IMR-90 (cell line): ENCODE measurements around the gene EFCAB8. TPM values are rescaled to one million over a fixed set of nuclear protein-coding genes. Genes with fewer than 3 reads are reported as not detected.

ENCODE experiments used
- ATAC-seq: fragments of 200-7000 bp; cut with Tn5 transposase; 2 replicates; pipeline ENCODE4 v1.9.1; 2020; ENCODE audit warnings: low read depth, mild to moderate bottlenecking, moderate library complexity
- BruUV-seq: library from RNA; stranded (reverse); fragments of 400-500 nt; replicated peaks from 2 replicates; lab custom pipeline; 2021; lab: Mats Ljungman, UMichigan
- CTCF ChIA-PET: fragments of 300-600 bp; formaldehyde crosslinking; extraction: SDS; loops from one replicate; lab custom pipeline; 2021; ENCODE audit warnings: antibody characterized with exemption; lab: Yijun Ruan, JAX
- POLR2A ChIA-PET: fragments of 300-600 bp; sonication (Branson Sonifier 250); formaldehyde crosslinking; loops from one replicate; lab custom pipeline; 2022; ENCODE audit warnings: antibody characterized with exemption; ENCODE audit not compliant: unreplicated experiment; lab: Charles Lee
- DNase-seq: peaks from one replicate; pipeline ENCODE4 v3.0.0; 2013
- H2AFZ ChIP-seq: replicated peaks from 2 replicates; pipeline ENCODE3; 2013; ENCODE audit warnings: low read length, mild to moderate bottlenecking; ENCODE audit not compliant: poor library complexity
- H2AK5ac ChIP-seq: 2 replicates; pipeline ENCODE4 v1.6.1; 2013; ENCODE audit warnings: low read depth, low read length, inconsistent platforms
- H2AK9ac ChIP-seq: replicated peaks from 2 replicates; pipeline ENCODE3; 2013; ENCODE audit warnings: mild to moderate bottlenecking, low read depth, low read length, moderate library complexity; ENCODE audit not compliant: poor library complexity
- H2BK120ac ChIP-seq: 2 replicates; pipeline ENCODE4 v1.6.1; 2013; ENCODE audit warnings: low read depth, low read length, inconsistent platforms
- H2BK15ac ChIP-seq: 3 replicates; pipeline ENCODE4 v1.6.1; 2013; ENCODE audit warnings: low read depth, low read length, inconsistent platforms
- H2BK20ac ChIP-seq: 2 replicates; pipeline ENCODE4 v1.6.1; 2013; ENCODE audit warnings: low read depth, mild to moderate bottlenecking, inconsistent platforms, low read length, moderate library complexity
- H2BK5ac ChIP-seq: 2 replicates; pipeline ENCODE4 v1.6.1; 2013; ENCODE audit warnings: mild to moderate bottlenecking, low read depth, low read length, inconsistent platforms; ENCODE audit not compliant: poor library complexity, severe bottlenecking
- H3K14ac ChIP-seq: replicated peaks from 2 replicates; pipeline ENCODE4 v1.6.1; 2013; ENCODE audit warnings: low read depth, low read length, inconsistent platforms
- H3K18ac ChIP-seq: 2 replicates; pipeline ENCODE4 v1.6.1; 2013; ENCODE audit warnings: low read depth, low read length, control low read depth
- H3K23ac ChIP-seq: 2 replicates; pipeline ENCODE4 v1.6.1; 2013; ENCODE audit warnings: low read depth, low read length, inconsistent platforms
- H3K27ac ChIP-seq: 2 replicates; pipeline ENCODE4 v1.5.1; 2013; ENCODE audit warnings: mild to moderate bottlenecking, control low read depth, low read length; ENCODE audit not compliant: insufficient read depth
- H3K27me3 ChIP-seq: 2 replicates; pipeline ENCODE4 v1.6.1; 2013; ENCODE audit warnings: low read length; ENCODE audit not compliant: control insufficient read depth, insufficient read depth
- H3K36me3 ChIP-seq: 2 replicates; pipeline ENCODE4 v1.6.1; 2013; ENCODE audit warnings: low read length, mixed read lengths; ENCODE audit not compliant: control insufficient read depth, insufficient read depth
- H3K4ac ChIP-seq: 2 replicates; pipeline ENCODE4 v1.6.1; 2013; ENCODE audit warnings: low read depth, low read length, inconsistent platforms
- H3K4me1 ChIP-seq: 2 replicates; pipeline ENCODE4 v1.6.1; 2013; ENCODE audit warnings: low read length, mixed read lengths; ENCODE audit not compliant: control insufficient read depth, insufficient read depth
- H3K4me2 ChIP-seq: 2 replicates; pipeline ENCODE4 v1.6.1; 2013; ENCODE audit warnings: low read depth, mild to moderate bottlenecking, control low read depth, low read length, moderate library complexity
- H3K4me3 ChIP-seq: 2 replicates; pipeline ENCODE4 v1.5.1; 2013; ENCODE audit warnings: low read depth, mild to moderate bottlenecking, control low read depth, low read length, moderate library complexity; ENCODE audit not compliant: insufficient read depth
- H3K56ac ChIP-seq: 2 replicates; pipeline ENCODE4 v1.6.1; 2013; ENCODE audit warnings: low read length, inconsistent platforms; ENCODE audit not compliant: insufficient read depth; ENCODE audit errors: extremely low read depth
- H3K79me1 ChIP-seq, 2 experiments: 2 replicates each; pipeline ENCODE4 v1.6.1; 2013; ENCODE audit warnings: low read length in 2 of 2, inconsistent platforms in 1 of 2, low read depth in 1 of 2
- H3K9ac ChIP-seq: 2 replicates; pipeline ENCODE4 v1.6.1; 2013; ENCODE audit warnings: low read depth, low read length, control low read depth
- H3K9me1 ChIP-seq: 2 replicates; pipeline ENCODE4 v1.6.1; 2013; ENCODE audit warnings: low read length, inconsistent platforms; ENCODE audit not compliant: insufficient read depth
- H3K9me3 ChIP-seq: 2 replicates; pipeline ENCODE4 v1.6.1; 2013; ENCODE audit warnings: low read length; ENCODE audit not compliant: control insufficient read depth, insufficient read depth
- H4K20me1 ChIP-seq: 2 replicates; pipeline ENCODE4 v1.6.1; 2013; ENCODE audit warnings: low read length, inconsistent platforms; ENCODE audit not compliant: insufficient read depth
- H4K5ac ChIP-seq: 2 replicates; pipeline ENCODE4 v1.6.1; 2013; ENCODE audit warnings: mild to moderate bottlenecking, low read depth, low read length, control low read depth
- H4K8ac ChIP-seq, 2 experiments: 2 replicates each; pipeline ENCODE4 v1.6.1; 2013; ENCODE audit warnings: low read depth in 2 of 2, low read length in 2 of 2, control low read depth in 1 of 2, inconsistent platforms in 1 of 2
- H4K91ac ChIP-seq: 2 replicates; pipeline ENCODE4 v1.6.1; 2013; ENCODE audit warnings: low read depth, low read length, inconsistent platforms; ENCODE audit not compliant: insufficient read depth
- BHLHE40 ChIP-seq: fragments of 150-350 bp; IDR thresholded peaks from 2 replicates; pipeline ENCODE4 v1.6.1; 2016; ENCODE audit warnings: mild to moderate bottlenecking, low read depth, low read length
- MXI1 ChIP-seq: IDR thresholded peaks from 2 replicates; pipeline ENCODE4 v1.6.1; 2012; ENCODE audit warnings: low read depth, mild to moderate bottlenecking, low read length, moderate library complexity, borderline replicate concordance
- RFX5 ChIP-seq: IDR thresholded peaks from 2 replicates; pipeline ENCODE4 v1.8.0; 2012; ENCODE audit warnings: low read depth, mild to moderate bottlenecking, low read length, moderate library complexity
- SMC3 ChIP-seq: fragments of 150-350 bp; IDR thresholded peaks from 2 replicates; pipeline ENCODE4 v1.6.1; 2016; ENCODE audit warnings: low read depth, mild to moderate bottlenecking, antibody characterized with exemption, low read length, moderate library complexity
- WGBS, 2 experiments: methylation state at CpG; one replicate each; pipeline versions ENCODE4 v1.1.5 to v1.1.7; 2013; ENCODE audit warnings: missing lambda C conversion rate in 2 of 2; ENCODE audit not compliant: insufficient read length in 1 of 2; ENCODE audit errors: extremely low coverage in 2 of 2; 5-methylcytosine and 5-hydroxymethylcytosine counted together
- dilution Hi-C: fragments of 300-500 bp; cut with HindIII; formaldehyde crosslinking; loops from one replicate; pipeline ENCODE4 v1.14.3; 2018; ENCODE audit warnings: low sequenced_read_pairs; ENCODE audit not compliant: unreplicated experiment
- in situ Hi-C: fragments of 300-500 bp; cut with MboI; formaldehyde crosslinking; loops from 3 replicates; pipeline ENCODE4 v1.14.3; 2019; ENCODE audit warnings: low sequenced_read_pairs, inconsistent platforms, mixed read lengths
- intact Hi-C: fragments of 100-400 bp; cut with micrococcal nuclease; formaldehyde crosslinking; loops from 2 replicates; pipeline ENCODE4 v1.10.0; 2022
- polyA plus RNA-seq, 3 experiments: library from polyadenylated mRNA; depleted of rRNA; stranded (reverse); fragments of >200 nt; gene quantifications; 2 replicates each; pipeline ENCODE4 v1.2.3, GENCODE V29; 2012; ENCODE audit warnings: low replicate concordance in 1 of 3
- total RNA-seq: library from RNA; depleted of rRNA; stranded (reverse); fragments of >200 nt; gene quantifications from 2 replicates; pipeline ENCODE4 v1.2.3, GENCODE V29; 2012
- TF ChIP-seq, protein P1 (sequence below): fragments of 150-350 bp; IDR thresholded peaks from 2 replicates; pipeline ENCODE4 v1.6.1; 2017; ENCODE audit warnings: mild to moderate bottlenecking, antibody characterized with exemption, low read length, low read depth

Gene EFCAB8
- total and polyA plus RNA-seq, 2 of the 4 experiments (the other 2 are of a cell fraction) = not detected

DNA sequence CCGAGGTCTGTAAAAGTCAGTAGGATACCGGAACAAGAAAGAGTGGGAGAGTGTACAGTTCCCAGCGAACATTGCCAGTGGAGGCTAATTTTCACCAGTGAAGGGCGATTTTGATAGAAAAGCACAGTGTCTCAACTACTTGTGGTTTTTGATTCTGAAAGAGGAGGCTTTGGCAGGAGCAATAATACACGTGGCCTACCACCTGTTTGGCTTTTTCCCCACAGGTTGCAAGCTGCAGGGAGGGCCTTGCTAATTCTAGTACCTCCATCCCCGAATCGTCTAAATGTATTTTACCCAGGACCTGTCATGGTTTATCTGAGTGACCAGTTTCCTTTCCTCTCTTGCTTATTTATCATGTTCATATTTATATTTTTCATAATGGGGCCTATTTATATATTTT lies 3.3 kb upstream of the EFCAB8 start:
- Histone ChIP-seq H2BK120ac (no peak overlapping the region), H3K4me2 (no peak overlapping the region), H2BK15ac (no peak overlapping the region), H3K27me3 (no peaks in the 10 kb centered on the region), H3K4me1 (no peaks in the 10 kb centered on the region), H3K14ac (no peak overlapping the region), H3K27ac (no peak overlapping the region), H3K56ac (no peak overlapping the region), H3K23ac (no peak overlapping the region), H3K9ac (no peak overlapping the region), H2AK9ac (no peak overlapping the region), H4K5ac (no peak overlapping the region), H3K9me3 (no peaks in the 10 kb centered on the region), H4K20me1 (peaks cover 8% of the 10 kb centered on the region; the same call in 1 of the 2 replicates), H3K36me3 (peaks cover 20% of the 10 kb centered on the region), H4K8ac (no peak overlapping the region), H3K4ac (no peak overlapping the region), H3K79me1 (peaks cover 13 to 53% of the 10 kb centered on the region in 2 experiments; a peak in 3 of 4 replicates), H2BK20ac (no peak overlapping the region), H2AK5ac (no peak overlapping the region), H2AFZ (no peak overlapping the region), H2BK5ac (no peak overlapping the region), H4K91ac (no peak overlapping the region), H3K9me1 (peaks cover 8% of the 10 kb centered on the region), H3K4me3 (no peak overlapping the region), H3K18ac (no peak overlapping the region)
- in situ Hi-C loops (no loop called here), dilution Hi-C loops (no loop called here), intact Hi-C loops (no loop called here)
- ChIA-PET POLR2A (no interaction called here), CTCF (interaction anchor here (0.8 kb wide), 1 partner anchor 10 kb away, joined by 5 read pairs; no protein-coding TSS in a partner anchor)
- no peak for TF ChIP-seq BHLHE40
- TF ChIP-seq, protein P1, sequence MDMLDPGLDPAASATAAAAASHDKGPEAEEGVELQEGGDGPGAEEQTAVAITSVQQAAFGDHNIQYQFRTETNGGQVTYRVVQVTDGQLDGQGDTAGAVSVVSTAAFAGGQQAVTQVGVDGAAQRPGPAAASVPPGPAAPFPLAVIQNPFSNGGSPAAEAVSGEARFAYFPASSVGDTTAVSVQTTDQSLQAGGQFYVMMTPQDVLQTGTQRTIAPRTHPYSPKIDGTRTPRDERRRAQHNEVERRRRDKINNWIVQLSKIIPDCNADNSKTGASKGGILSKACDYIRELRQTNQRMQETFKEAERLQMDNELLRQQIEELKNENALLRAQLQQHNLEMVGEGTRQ = no peak
- no peak for TF ChIP-seq SMC3
- TF ChIP-seq MXI1 = no peak
- no peak for TF ChIP-seq RFX5
- DNase-seq (no peak), ATAC-seq (no peak)
- WGBS, 2 experiments = 100% methylated on average over 2 of the region's 7 CpGs; no CpG with 5 or more reads in 1 of the 2 experiments
- no TSS peak for BruUV-seq
